K562 (cell line): ENCODE measurements around the gene TKT. TPM values are rescaled to one million over a fixed set of nuclear protein-coding genes. Genes with fewer than 3 reads are reported as not detected.

Experiments
- ATAC-seq: fragments of 200-7000 bp; cut with Tn5 transposase; 3 replicates; pipeline ENCODE4 v1.9.1; 2020; ENCODE audit warnings: moderate library complexity
- BruUV-seq: library from RNA; stranded (reverse); fragments of 400-500 nt; replicated peaks from 2 replicates; lab custom pipeline; 2021; lab: Mats Ljungman, UMichigan
- CTCF ChIA-PET: fragments of 300-600 bp; formaldehyde crosslinking; extraction: SDS; loops from one replicate; lab custom pipeline; 2021; ENCODE audit warnings: low intra/inter-chr PET ratio; lab: Yijun Ruan, JAX
- POLR2A ChIA-PET: fragments of 300-600, 350-650 bp; sonication (Branson Sonifier 250); formaldehyde crosslinking; extraction: SDS; loops from one replicate; lab custom pipeline; 2021; ENCODE audit warnings: antibody characterized with exemption, inconsistent platforms; lab: Yijun Ruan, JAX
- DNase-seq, 4 experiments: peaks; one replicate each; pipeline versions ENCODE4 v3.0.0 to v3.0.0-alpha.2; 2011 to 2018; ENCODE audit warnings: low spot score in 3 of 4, mixed read lengths in 3 of 4; ENCODE audit errors: extremely low read depth in 1 of 4
- FAIRE-seq: peaks from 2 replicates; lab custom pipeline; 2011; peaks lifted over from hg19 to GRCh38; lab: Jason Lieb, UNC
- H2AFZ ChIP-seq: 2 replicates; pipeline ENCODE4 v1.6.0; 2011; ENCODE audit warnings: low read depth, low read length, control low read depth, inconsistent platforms
- H3K27ac ChIP-seq: fragments of 200-600 bp; 3 replicates; pipeline ENCODE4 v1.8.0; 2011; ENCODE audit warnings: low read depth, mild to moderate bottlenecking, control low read depth, inconsistent platforms, low read length, moderate library complexity, mixed read lengths; ENCODE audit errors: extremely low read depth
- H3K27me3 ChIP-seq, 2 experiments: fragments of 300-600 bp in 1 of 2; 2 replicates in 1 of 2; 3 replicates in 1 of 2; pipeline versions ENCODE4 v1.6.0 to v1.8.0; 2011; ENCODE audit warnings: inconsistent platforms in 2 of 2, low read length in 2 of 2, mild to moderate bottlenecking in 1 of 2, mixed read lengths in 1 of 2, moderate library complexity in 1 of 2; ENCODE audit not compliant: control insufficient read depth in 2 of 2, insufficient read depth in 2 of 2
- H3K36me3 ChIP-seq: fragments of 300-600 bp; 3 replicates; pipeline ENCODE4 v1.8.0; 2011; ENCODE audit warnings: mild to moderate bottlenecking, low read length, inconsistent platforms; ENCODE audit not compliant: control insufficient read depth, insufficient read depth
- H3K4me1 ChIP-seq, 2 experiments: fragments of 200-600 bp in 1 of 2; replicated peaks in 1 of 2; 2 replicates in 1 of 2; 3 replicates in 1 of 2; pipeline versions ENCODE4 v1.5.1 to v1.8.0; 2011; ENCODE audit warnings: inconsistent platforms in 2 of 2, low read length in 2 of 2, mild to moderate bottlenecking in 1 of 2, mixed read lengths in 1 of 2, moderate library complexity in 1 of 2; ENCODE audit not compliant: control insufficient read depth in 2 of 2, insufficient read depth in 2 of 2
- H3K4me2 ChIP-seq: 2 replicates; pipeline ENCODE4 v1.6.1; 2011; ENCODE audit warnings: low read length, control low read depth, inconsistent platforms, mixed read lengths; ENCODE audit not compliant: insufficient read depth
- H3K4me3 ChIP-seq: fragments of 200-600 bp; sonication (generic), shearing (Covaris generic); 2 replicates; pipeline ENCODE4 v1.5.1; 2016; ENCODE audit warnings: control low read depth, inconsistent platforms
- H3K79me2 ChIP-seq: fragments of 200-600 bp; 3 replicates; pipeline ENCODE4 v1.8.0; 2011; ENCODE audit warnings: low read length, inconsistent platforms; ENCODE audit not compliant: control insufficient read depth, insufficient read depth
- H3K9ac ChIP-seq, 2 experiments: 2 replicates each; pipeline versions ENCODE4 v1.6.0 to v1.6.1; 2011; ENCODE audit warnings: low read depth in 2 of 2, low read length in 2 of 2, control low read depth in 1 of 2, inconsistent platforms in 1 of 2, mild to moderate bottlenecking in 1 of 2, mixed read lengths in 1 of 2; ENCODE audit not compliant: insufficient read depth in 1 of 2
- H3K9me1 ChIP-seq: one replicate; pipeline ENCODE4 v1.6.0; 2011; ENCODE audit warnings: inconsistent platforms, mild to moderate bottlenecking, low read length, moderate library complexity; ENCODE audit not compliant: control insufficient read depth, insufficient read depth
- H3K9me3 ChIP-seq: replicated peaks from 2 replicates; pipeline ENCODE4 v1.5.1; 2011; ENCODE audit warnings: low read depth, low read length, inconsistent platforms; ENCODE audit not compliant: control insufficient read depth, insufficient read depth
- H4K20me1 ChIP-seq: replicated peaks from 2 replicates; pipeline ENCODE4 v1.6.1; 2011; ENCODE audit warnings: low read length, inconsistent platforms, mixed read lengths; ENCODE audit not compliant: control insufficient read depth, insufficient read depth
- CREBBP ChIP-seq: IDR thresholded peaks from one replicate; pipeline ENCODE4 v1.6.1; 2012; ENCODE audit warnings: low read depth, mild to moderate bottlenecking, control low read depth, inconsistent platforms, low read length
- FUS ChIP-seq: fragments of 200-400 bp; formaldehyde crosslinking; optimal IDR thresholded peaks from 2 replicates; pipeline ENCODE3; 2017; ENCODE audit warnings: low read depth, low read length
- HDGF ChIP-seq: fragments of 450-650 bp; IDR thresholded peaks from 2 replicates; pipeline ENCODE4 v1.6.1; 2016
- NELFE ChIP-seq: IDR thresholded peaks from 2 replicates; pipeline ENCODE4 v1.6.1; 2011; ENCODE audit warnings: mild to moderate bottlenecking; ENCODE audit not compliant: insufficient read depth, insufficient read length
- PCBP1 ChIP-seq: fragments of 200-400 bp; formaldehyde crosslinking; IDR thresholded peaks from 2 replicates; pipeline ENCODE4 v1.6.1; 2018; ENCODE audit warnings: mild to moderate bottlenecking, low read depth, low read length; ENCODE audit not compliant: poor library complexity, severe bottlenecking
- PHF21A ChIP-seq: fragments of 450-650 bp; IDR thresholded peaks from 2 replicates; pipeline ENCODE4 v1.6.1; 2017; ENCODE audit warnings: low read depth, borderline replicate concordance
- TBP ChIP-seq: optimal IDR thresholded peaks from 2 replicates; pipeline ENCODE3; 2011; ENCODE audit warnings: low read depth, low read length, improper control_type of control experiment
- WGBS: fragments of 100-300 bp; shearing (Covaris generic); methylation state at CpG from one replicate; pipeline ENCODE4 v1.1.6; 2016; ENCODE audit warnings: low coverage, mixed read lengths; ENCODE audit not compliant: insufficient coverage; ENCODE audit errors: missing lambda C conversion rate; 5-methylcytosine and 5-hydroxymethylcytosine counted together
- in situ Hi-C: fragments of 300-500 bp; cut with MboI; formaldehyde crosslinking; loops from 4 replicates; pipeline ENCODE4 v1.15.0; 2018; ENCODE audit warnings: inconsistent platforms, mixed read lengths
- intact Hi-C: fragments of 100-400 bp; cut with micrococcal nuclease; formaldehyde crosslinking; loops from 2 replicates; pipeline ENCODE4 v1.14.2; 2022
- polyA plus RNA-seq, 8 experiments: library from polyadenylated mRNA; depleted of rRNA in 4 of 8; stranded (reverse) in 5 of 8; unstranded in 3 of 8; fragments of >200 nt; fragmentation: Nextera tagmentation in 2 of 8; fragmentation: Illumina TruSeq in 1 of 8; extraction: Ambion mirVana in 2 of 8; extraction: Trizol in 1 of 8; gene quantifications; 2 replicates each; pipeline versions ENCODE4 v1.2.1 to v1.2.3, GENCODE V29; 2011 to 2014; ENCODE audit warnings: inconsistent platforms in 1 of 8, missing spikeins in 1 of 8
- total RNA-seq, 7 experiments: library from RNA; depleted of rRNA in 6 of 7; stranded (reverse); fragments of >200 nt in 6 of 7; fragmentation: Illumina TruSeq in 2 of 7; extraction: Trizol in 2 of 7; gene quantifications; 2 replicates each; pipeline versions ENCODE4 v1.2.1 to v1.2.3, GENCODE V29; 2011 to 2021; ENCODE audit warnings: low replicate concordance in 1 of 7
- TF ChIP-seq, protein P1 (sequence below): fragments of 450-650 bp; IDR thresholded peaks from 2 replicates; pipeline ENCODE4 v1.6.1; 2016

TKT gene
- total and polyA plus RNA-seq, 9 of the 15 experiments (the other 6 are each of a cell fraction or from before 2014, with no cell fraction given) = 58.1 to 401 (median 187) TPM

DNA sequence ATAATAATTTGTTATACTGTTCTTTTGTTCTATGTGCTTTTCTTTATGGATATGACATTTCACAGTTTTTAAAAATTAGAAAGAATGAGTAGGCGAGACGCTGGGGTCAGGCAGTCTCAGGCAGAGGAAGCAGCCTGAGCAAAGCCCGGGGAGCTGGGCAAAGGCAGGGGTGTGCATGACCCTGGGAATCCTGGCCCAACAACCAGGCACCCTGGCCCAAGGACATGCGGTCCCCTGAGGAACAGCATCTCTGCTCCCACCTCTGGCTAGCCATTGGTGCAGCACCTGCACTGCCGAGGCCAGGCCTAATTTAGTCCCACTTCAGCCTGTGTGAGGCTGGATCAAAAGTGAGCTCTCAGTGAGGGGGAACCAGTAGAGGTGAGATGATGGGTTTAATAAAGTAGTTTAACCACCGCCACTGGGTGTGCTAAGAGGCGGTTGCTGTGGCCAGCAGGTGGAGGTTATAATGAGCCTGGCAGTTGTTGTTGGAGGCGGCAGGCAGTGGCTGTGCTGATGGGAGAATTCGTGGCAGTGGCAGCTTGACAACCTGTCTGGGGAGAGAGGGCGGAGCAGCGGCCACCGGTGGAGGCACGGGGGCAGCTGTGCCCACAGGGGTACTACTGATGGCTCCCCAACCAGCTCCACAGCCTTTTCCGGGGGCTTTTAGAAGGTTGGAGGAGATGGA, 53.3 kb downstream of the TKT start:
- no peaks in the 10 kb centered on the region for H3K9me1 ChIP-seq
- intact Hi-C loops = no loop called here
- POLR2A ChIA-PET = no interaction called here
- H2AFZ ChIP-seq = no peak overlapping the region
- no peak overlapping the region for H3K4me3 ChIP-seq
- H3K9me3 ChIP-seq = no peaks in the 10 kb centered on the region
- H3K27ac ChIP-seq = no peak overlapping the region
- 70% methylated on average over 13 of the region's 14 CpGs for WGBS
- TF ChIP-seq TBP (no peak), NELFE (no peak), HDGF (no peak), PHF21A (no peak), FUS (no peak), CREBBP (no peak), PCBP1 (no peak)
- TF ChIP-seq, protein P1, sequence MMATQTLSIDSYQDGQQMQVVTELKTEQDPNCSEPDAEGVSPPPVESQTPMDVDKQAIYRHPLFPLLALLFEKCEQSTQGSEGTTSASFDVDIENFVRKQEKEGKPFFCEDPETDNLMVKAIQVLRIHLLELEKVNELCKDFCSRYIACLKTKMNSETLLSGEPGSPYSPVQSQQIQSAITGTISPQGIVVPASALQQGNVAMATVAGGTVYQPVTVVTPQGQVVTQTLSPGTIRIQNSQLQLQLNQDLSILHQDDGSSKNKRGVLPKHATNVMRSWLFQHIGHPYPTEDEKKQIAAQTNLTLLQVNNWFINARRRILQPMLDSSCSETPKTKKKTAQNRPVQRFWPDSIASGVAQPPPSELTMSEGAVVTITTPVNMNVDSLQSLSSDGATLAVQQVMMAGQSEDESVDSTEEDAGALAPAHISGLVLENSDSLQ = no peak
- TF ChIP-seq, all 486 proteins: peak for 0
- Histone ChIP-seq H3K9ac (no peak overlapping the region), H4K20me1 (no peaks in the 10 kb centered on the region), H3K79me2 (no peaks in the 10 kb centered on the region), H3K27me3 (no peaks in the 10 kb centered on the region), H3K4me2 (no peak overlapping the region), H3K4me1 (no peaks in the 10 kb centered on the region; a peak in 2 of 5 replicates), H3K36me3 (0 out of 3 replicates have a peak, but pooled peaks cover 2% of the 10 kb centered on the region)
- DNase-seq (no peak), FAIRE-seq (no peak), ATAC-seq (no peak)
- CTCF ChIA-PET = no interaction called here
- no TSS peak for BruUV-seq
- in situ Hi-C loops = no loop called here
